Frontal cortex (tissue), 4 donors: ENCODE data around the gene RNF227. TPM values are rescaled to one million over a fixed set of nuclear protein-coding genes. Genes with fewer than 3 reads are reported as not detected.
"Not testable (repeated sequence)": the region's sequence is repeated elsewhere in the genome, so short reads cannot be mapped to it uniquely, and the experiment has no call there.

Experiments
- DNase-seq, 2 donors: peaks; one replicate each; pipeline ENCODE4 v3.0.0; 2012; ENCODE audit warnings: low spot score in 2 of 2
- FAIRE-seq: peaks from 2 replicates; lab custom pipeline; 2012; peaks lifted over from hg19 to GRCh38; lab: Jason Lieb, UNC
- small RNA-seq: library from RNA; depleted of rRNA; stranded (forward); fragments of <200 nt; gene quantifications from one replicate; pipeline ENCODE3, GENCODE V24; 2014
- total RNA-seq: library from RNA; depleted of rRNA; stranded (reverse); fragments of >200 nt; gene quantifications from one replicate; pipeline ENCODE4 v1.2.3, GENCODE V29; 2014
- donor health status: control.
- donor health status: control.
- donor health status: control.

RNF227 gene
- total RNA-seq, 1 donor from 2014 or later, result 8.2 TPM

DNA sequence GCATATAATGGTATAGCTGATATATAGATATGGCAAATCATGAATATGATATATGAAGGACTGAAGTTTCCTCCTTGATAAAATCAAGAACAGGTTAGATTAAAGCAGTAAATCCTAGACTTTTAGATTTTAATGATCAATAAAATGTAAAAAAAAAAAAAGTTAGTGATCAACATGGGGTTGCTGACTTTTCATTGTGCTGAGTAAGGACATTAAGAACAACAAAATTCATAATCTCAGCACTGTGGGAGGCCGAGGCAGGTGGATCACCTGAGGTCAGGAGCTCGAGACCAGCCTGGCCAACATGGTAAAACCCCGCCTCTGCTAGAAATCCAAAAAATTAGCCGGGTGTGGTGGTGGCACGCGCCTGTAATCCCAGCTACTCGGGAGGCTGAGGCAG is 37.9 kb downstream of the RNF227 start:
- FAIRE-seq (no peak), DNase-seq (no peak)

DNA sequence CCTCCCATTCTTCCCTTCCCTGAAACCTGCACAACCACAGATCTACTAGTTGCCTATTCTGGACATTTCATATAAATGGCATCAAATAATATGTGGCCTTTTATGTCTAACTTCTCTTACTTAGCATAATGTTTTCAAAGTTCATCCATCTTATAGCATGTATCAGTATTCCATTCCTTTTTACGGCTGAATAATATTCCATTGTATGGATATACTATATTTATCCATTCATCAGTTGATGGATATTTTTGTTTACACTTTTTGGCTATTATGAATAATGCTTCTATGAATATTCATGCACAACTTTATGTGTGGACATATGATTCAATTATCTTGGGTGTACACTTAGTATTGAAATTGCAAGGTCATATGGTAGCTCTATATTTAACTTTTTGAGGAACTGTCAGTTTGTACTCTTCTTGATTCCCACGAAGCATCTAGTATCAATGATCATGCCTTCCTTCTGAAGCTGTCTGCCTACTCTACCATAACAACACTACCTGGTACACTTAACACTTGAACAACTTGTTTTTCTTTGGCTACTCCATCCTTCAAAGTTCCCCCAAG is 40.2 kb downstream of the RNF227 start:
- DNase-seq (no peak), FAIRE-seq (no peak)

DNA sequence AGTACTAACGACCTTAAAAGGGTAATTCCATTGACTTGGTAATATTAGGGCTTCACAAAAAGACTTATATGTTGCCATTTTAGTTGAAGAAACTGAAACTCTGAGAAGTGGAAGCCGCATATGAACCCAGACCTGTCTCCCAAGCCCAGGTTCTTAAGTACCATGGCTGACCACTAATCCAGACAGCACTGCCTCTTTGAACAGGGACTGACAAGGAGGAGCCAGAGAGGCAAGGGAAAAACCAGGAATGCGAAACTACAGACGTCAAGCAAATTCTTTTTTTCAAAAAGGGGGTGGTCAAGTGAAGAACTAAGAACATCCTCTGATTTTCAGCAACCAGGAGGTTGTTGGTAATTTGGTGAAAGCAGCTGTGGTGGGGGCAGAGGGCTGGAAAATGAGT is 43.0 kb downstream of the RNF227 start:
- DNase-seq (no peak), FAIRE-seq (no peak)

DNA sequence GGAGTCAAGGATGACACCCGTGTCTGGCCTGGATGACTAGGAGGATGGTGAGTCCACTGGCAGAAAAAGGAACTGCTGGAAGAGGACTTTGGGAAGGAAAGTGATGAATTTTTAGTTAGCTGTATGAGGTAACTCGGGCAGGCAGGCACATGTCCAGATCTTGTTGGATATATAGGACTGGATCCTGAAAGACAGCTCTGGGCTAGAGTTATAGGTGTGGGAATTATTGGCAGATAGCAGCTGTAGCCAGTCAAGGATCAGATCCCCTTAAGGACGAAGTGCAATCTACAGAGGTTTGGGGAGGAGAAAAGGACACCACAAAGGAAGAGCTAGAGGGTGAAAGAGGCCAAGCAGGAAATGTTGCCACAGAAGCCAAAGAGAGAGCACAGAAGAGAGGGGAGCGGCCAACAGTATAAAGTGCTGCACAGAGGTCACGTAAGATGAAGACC is 48.2 kb downstream of the RNF227 start:
- FAIRE-seq (no peak), DNase-seq (no peak)

DNA sequence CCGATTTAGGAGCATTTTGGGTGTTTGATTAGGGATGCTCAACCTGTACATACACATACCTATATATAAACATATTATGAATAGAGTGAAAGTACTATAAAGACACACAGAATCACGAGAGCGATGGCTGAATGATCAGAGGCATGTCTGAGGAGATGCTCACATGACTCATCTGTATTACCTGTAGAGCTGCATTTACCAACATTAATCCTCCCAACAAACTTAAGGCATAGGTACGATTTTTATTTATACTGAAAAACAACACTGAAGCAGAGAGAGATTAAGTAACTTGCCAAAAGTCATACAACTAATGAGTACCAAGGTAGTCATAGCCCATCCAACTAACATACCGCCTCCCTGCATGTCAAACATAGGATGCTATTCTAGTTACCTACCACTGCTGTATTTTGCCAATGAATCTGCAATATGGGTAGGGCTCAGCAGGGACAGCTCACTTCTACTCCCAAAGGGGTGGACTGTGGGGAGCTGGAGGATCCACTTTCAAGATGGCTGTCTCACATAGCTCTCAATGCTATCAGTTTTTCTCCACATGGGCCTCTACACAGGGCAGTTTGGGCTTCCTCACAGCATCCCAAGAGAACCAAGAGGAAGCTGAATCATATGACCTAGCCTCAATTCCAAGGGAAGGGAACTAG is 51.0 kb downstream of the RNF227 start:
- DNase-seq (no peak), FAIRE-seq (no peak)

DNA sequence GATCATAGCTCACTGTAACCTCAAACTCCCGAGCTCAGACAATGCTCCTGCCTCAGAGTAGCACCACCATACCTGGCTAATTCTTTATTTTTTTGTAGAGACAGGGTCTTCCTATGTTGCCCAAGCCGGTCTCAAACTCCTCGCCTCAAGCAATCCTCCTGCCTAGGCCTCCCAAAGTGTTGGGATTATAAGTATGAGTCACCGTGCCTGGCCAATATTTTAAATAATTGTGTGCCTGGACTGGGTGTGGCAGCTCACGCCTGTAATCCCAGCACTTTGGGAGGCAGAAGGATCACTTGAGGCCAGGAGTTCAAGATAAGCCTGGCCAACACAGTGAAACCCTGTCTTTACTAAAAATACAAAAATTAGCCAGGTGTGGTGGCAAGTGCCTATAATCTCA is 51.7 kb downstream of the RNF227 start:
- DNase-seq, FAIRE-seq: not testable (repeated sequence)

Small RNA genes lying within 50 kb of the gene (small RNA-seq; reads per million reads assigned to genes)
- gene SCARNA21, result 131 reads per million, percentile 98 among the genes with 10 or more reads in this experiment

Other genes starting within 250 kb of the RNF227 start
- gene TP53, start 228.8 kb downstream of the RNF227 start, total RNA-seq, result 6.9 TPM
- gene WRAP53, start 227.8 kb downstream of the RNF227 start, total RNA-seq, result 11.8 TPM
- gene EFNB3, start 211.1 kb downstream of the RNF227 start, total RNA-seq, result 17.5 TPM
- 1.2 TPM for gene DNAH2, start 198.5 kb downstream of the RNF227 start, total RNA-seq
- gene KDM6B, start 82.1 kb downstream of the RNF227 start, total RNA-seq, result 15.1 TPM
- gene TMEM88, start 61.2 kb downstream of the RNF227 start, total RNA-seq, result 1.2 TPM
- gene NAA38, start 58.7 kb downstream of the RNF227 start, total RNA-seq, result 30.2 TPM
- 15.1 TPM for gene CYB5D1, start 58.3 kb downstream of the RNF227 start, total RNA-seq
- 276 TPM for gene CHD3, start 27.5 kb downstream of the RNF227 start, total RNA-seq
- gene KCNAB3, start 13.6 kb upstream of the RNF227 start, total RNA-seq, result 1.2 TPM
- 14.3 TPM for gene TRAPPC1, start 15.7 kb upstream of the RNF227 start, total RNA-seq
- 25.3 TPM for gene CNTROB, start 15.9 kb upstream of the RNF227 start, total RNA-seq
- gene GUCY2D, start 86.3 kb upstream of the RNF227 start, total RNA-seq, result under 0.01 TPM
- under 0.01 TPM for gene ALOX15B, start 122.8 kb upstream of the RNF227 start, total RNA-seq
- not detected for gene ALOX12B, start 171.4 kb upstream of the RNF227 start, total RNA-seq
- gene ALOXE3, start 202.2 kb upstream of the RNF227 start, total RNA-seq, result 0.82 TPM
- gene HES7, start 207.8 kb upstream of the RNF227 start, total RNA-seq, result 1.2 TPM
- 6.5 TPM for gene PER1, start 236.1 kb upstream of the RNF227 start, total RNA-seq
- gene VAMP2, start 246.7 kb upstream of the RNF227 start, total RNA-seq, result 23.6 TPM